ENCODE results near the gene MYL3.
A peak's percentile ranks its signal among the peaks of the same experiment; 100 is the strongest.
"Not testable (repeated sequence)": the region's sequence is repeated elsewhere in the genome, so short reads cannot be mapped to it uniquely, and the experiment has no call there.

MYL3 gene

GRCh38 chr3:46863261-46863782 is at the start of gene MYL3:
MYL3 (minus strand) TSS chr3:46863444; CDS start chr3:46863390, 54 bp downstream.
- DNase-seq (ENCODE audit: low spot score), result no peak

GRCh38 chr3:46912986-46913385 is 49.7 kb upstream of the MYL3 start:
- DNase-seq (ENCODE audit: low spot score), result no peak

DNA sequence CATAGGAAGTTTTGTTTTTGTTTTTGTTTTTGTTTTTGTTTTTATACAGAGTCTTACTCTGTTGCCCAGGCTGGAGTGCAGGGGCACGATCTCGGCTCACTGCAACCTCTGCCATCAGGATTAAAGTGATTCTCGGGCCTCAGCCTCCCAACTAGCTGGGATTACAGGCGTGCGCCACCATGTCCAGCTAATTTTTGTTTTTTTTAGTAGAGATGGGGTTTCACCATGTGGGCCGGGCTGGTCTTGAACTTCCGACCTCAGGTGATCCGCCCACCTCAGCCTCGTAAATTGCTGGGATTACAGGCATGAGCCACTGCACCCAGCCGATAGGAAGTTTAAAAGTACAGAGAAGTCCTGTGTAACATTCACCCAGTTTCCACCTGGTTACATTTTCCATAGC is 47.7 kb upstream of the MYL3 start:
- DNase-seq (ENCODE audit: low spot score), result not testable (repeated sequence)

DNA sequence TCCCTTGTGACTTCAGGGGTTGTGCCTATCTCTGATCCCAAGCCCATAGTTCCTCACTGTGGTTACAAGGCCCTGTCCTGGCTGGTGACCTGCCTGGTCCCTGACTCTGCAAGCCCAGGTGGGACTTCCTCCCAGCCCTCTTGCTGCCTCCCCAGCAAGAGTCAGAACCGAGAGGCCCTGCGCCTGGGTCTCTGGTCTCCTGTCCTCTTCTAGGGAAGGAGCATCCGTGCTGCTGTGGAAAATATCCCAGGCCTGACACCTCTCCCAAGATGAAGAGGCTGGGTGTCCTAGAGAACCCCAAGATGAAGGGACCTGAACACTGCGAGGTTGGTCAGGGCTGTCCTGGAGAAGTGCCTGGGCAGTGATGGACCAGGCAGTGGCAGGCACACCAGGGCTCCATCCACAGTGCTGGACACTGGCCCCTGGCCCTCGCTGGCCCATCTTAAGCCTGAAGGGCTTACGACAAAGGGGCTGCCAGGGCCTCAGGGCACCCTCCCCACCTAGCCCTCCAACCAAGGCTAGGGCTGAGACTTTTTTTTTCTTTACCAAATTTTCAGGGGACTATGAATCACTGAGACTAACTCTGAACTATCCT is 47.0 kb upstream of the MYL3 start:
- DNase-seq (ENCODE audit: low spot score), result no peak

DNA sequence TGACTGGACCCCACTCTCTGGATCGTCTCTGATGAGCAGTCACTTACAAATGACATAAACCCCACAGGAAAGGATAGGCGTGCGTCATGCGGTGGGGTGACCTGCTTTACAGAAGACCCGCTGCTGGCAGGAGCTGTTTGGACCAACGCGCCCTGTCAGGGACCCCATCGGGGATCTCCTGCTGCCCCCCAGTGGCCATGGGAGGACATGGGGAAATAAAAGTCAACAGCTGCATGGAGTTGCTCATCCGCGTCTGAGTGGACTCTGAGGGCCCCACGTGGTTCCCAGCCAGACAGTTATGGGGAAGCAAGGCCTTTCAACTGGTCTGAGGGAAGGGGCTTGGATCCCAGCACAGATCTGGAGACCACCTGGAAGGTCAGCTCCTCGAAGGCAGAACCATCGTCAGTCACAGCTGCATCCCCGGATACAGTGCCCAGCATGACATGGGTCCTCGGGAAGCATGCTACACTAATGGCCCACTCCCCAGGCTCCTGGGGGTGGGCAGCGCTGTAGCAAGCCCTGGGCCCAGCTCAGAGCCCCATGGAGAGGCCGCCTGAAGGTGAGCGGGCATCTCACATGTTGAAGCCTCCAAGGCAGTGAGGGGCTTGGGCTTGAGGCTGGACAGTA is 46.4 kb upstream of the MYL3 start:
- peak; percentile 97 for DNase-seq (ENCODE audit: low spot score)

DNA sequence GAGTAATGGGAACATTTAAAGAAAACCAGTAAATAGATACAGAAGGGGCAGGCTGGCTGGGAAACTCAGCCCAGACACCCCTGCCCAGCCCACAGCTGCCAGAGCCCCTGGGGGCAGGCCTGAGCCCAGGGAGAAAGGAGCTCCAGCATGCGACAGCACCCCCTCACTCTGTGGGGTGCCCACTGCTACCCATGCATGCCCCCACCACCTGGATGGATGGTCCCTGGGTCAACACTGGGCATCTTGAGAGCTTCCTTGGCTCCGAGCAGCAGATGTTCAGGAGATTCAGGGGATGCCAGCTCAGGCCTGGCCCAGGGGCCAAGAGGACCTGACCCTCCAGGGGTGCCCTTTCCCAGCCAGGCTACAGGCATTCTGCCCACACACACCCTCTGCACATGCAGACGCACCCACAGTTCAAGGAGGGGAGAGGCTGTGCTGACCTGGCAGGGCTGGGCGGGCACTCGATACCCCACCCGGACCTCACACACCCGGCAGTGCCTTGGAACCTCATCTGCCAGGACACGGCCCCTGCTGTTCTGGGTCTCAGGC is 45.8 kb upstream of the MYL3 start:
- DNase-seq (ENCODE audit: low spot score), result no peak

GRCh38 chr3:46908294-46908985 is 45.2 kb upstream of the MYL3 start:
- peak; percentile 70 for DNase-seq (ENCODE audit: low spot score)

- DNase-seq (ENCODE audit: low spot score), result no peak
These were observed 44.7 kb upstream of the MYL3 start for GRCh38 chr3:46907960-46908293.

DNA sequence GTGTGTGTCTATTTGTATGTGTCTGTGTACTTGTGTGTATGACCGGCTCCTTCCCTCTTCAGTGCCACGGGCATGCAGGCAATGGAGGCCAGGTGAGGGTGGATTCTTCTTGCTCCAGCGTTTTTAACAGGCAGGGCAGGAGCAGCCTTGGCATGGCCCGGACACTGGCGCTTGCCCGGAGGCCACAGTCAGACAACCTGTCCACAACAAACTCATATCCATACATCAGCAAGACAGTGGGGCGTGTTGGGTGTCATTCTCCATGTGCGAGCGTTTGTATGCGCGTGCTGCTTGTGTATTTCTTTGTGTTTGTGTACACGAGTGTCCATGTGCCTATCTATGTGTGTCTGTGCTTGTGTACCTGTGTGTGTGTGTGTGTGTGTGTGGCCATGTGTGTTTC is 44.0 kb upstream of the MYL3 start:
- DNase-seq (ENCODE audit: low spot score), result no peak

DNA sequence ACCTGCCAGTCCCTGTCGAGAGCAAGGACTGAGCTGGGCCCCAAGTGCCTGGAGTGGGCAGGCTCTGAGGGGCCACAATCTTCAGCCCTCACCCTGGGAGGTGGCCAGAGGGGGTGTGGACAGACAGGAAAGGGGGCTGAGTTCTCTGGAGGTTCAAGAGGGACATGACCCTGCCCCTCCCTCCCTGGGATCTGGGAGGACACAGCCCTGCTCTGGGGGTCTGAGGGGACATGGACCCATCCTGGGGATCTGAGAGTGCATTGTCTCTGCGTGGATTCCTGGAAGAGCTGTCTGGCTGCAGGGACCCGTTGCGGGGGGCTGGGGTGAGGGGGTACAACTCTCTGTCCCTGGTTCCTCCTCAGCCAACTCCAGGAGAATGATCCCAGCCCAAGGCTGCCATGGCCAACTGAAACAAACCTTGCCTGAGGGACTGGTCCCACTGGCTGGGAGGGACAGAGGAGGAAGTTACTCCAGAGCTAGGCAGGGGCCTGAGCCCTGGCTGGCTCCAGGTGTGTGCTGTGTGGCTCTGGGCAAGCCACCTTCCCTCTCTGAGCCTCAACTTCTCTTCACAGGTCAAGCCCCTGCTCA is 43.3 kb upstream of the MYL3 start:
- DNase-seq (ENCODE audit: low spot score), result no peak

DNA sequence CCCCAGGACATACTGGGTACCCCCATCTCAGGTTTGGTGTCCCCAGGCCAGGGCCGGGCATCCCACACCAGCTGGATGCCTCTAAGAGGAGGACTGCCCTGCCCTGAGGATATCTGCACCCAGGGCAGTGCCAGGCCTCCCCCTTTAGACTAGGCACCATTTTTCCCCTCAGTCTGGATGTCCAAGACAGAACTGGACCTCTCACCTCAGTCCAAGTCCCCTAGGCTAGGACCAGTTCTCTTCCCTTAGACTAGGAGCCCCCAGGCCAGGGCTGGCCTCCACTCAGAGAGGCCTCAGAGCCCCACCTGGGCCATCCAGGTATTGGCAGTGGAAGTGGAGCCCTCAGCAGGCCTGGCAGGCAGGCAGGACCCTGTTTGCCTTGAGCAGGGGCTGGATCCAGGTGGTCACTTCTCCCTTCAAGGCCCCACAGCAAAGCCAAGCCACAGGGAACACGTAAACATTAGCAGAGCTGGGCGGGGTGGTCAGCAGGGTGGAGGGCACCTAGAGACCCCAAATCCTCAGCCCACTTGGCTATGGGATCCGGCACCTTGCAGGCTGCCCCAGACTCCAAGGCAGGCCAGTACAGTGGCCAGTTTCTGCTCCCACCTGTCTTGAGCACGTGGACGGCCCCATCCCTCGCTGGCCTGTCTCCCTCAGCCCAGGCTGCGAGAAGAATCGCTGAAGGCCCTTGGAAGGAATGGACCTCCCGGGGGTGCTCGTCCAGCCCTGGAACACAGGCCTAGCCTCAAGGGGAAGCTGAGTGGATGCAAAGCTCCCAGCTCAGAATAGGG is 42.6 kb upstream of the MYL3 start:
- DNase-seq (ENCODE audit: low spot score), result no peak

- DNase-seq (ENCODE audit: low spot score), result no peak
These were observed 41.9 kb upstream of the MYL3 start for GRCh38 chr3:46905213-46905560.

GRCh38 chr3:46904303-46905212 is 41.3 kb upstream of the MYL3 start:
- DNase-seq (ENCODE audit: low spot score), result no peak

- DNase-seq (ENCODE audit: low spot score), result peak; percentile 82
These were observed 40.4 kb upstream of the MYL3 start for GRCh38 chr3:46903341-46904302.

DNA sequence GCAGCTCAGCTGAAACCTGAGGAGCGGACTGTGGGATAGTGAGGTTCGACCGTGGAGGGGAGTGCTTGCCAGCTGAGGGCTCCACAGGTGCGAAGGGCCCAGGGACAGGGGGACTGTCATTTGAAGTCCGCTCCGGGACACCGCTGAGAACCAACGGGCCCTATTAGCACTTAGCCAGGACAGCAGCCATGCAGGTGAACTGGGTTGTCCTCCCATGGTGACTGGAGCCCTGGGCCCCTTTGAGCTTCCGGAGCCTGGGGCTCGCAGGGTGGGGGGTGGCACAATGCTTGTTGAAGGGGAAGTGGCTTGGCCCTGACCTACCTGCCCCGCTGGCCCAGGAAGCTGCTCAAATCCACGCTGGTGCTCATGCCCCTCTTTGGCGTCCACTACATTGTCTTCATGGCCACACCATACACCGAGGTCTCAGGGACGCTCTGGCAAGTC is 39.0 kb upstream of the MYL3 start:
- DNase-seq (ENCODE audit: low spot score), result no peak

- DNase-seq (ENCODE audit: low spot score), result no peak
These were observed 38.4 kb upstream of the MYL3 start for GRCh38 chr3:46901591-46902187.

GRCh38 chr3:46901061-46901460 is 37.8 kb upstream of the MYL3 start:
- DNase-seq (ENCODE audit: low spot score), result no peak

- no peak for DNase-seq (ENCODE audit: low spot score)
These were observed 37.1 kb upstream of the MYL3 start for GRCh38 chr3:46900356-46900755.

- DNase-seq (ENCODE audit: low spot score), result no peak
These were observed 36.7 kb upstream of the MYL3 start for GRCh38 chr3:46900007-46900292.
